ENCODE results near the gene PIP5K1C.

DNA sequence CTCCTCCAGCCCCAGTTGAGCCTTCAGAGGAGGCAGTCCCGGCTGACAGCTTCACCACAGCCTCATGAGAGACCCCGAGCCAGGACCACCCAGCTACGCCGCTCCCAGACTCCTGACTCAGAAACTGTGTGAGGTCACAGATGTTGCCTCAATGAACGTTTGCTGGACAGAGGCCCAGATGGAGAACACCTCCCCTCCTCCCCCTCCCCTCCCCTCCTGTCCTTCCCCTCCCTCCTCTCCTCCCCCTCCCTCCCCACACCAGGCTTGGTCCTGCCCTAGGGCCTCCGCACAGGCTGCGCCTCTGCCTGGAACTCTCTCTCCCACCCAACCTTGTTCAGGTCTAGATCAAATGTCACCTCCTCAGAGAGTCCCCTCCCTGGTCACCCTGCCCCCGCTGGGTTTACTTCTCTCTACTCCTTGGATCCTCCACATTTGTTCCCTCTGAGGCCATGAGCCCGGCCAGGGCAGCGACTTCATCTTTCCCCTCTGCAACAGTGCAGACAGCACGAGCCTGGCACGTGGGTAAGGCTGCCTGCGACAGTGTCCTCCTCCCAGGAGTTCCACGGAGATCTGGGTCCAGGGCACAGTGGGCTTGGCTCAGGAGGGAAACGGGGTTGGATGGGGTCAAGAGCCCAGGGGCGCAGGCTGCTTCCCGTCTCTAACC is 17.4 kb downstream of the PIP5K1C start:
- TF ChIP-seq, protein P1, sequence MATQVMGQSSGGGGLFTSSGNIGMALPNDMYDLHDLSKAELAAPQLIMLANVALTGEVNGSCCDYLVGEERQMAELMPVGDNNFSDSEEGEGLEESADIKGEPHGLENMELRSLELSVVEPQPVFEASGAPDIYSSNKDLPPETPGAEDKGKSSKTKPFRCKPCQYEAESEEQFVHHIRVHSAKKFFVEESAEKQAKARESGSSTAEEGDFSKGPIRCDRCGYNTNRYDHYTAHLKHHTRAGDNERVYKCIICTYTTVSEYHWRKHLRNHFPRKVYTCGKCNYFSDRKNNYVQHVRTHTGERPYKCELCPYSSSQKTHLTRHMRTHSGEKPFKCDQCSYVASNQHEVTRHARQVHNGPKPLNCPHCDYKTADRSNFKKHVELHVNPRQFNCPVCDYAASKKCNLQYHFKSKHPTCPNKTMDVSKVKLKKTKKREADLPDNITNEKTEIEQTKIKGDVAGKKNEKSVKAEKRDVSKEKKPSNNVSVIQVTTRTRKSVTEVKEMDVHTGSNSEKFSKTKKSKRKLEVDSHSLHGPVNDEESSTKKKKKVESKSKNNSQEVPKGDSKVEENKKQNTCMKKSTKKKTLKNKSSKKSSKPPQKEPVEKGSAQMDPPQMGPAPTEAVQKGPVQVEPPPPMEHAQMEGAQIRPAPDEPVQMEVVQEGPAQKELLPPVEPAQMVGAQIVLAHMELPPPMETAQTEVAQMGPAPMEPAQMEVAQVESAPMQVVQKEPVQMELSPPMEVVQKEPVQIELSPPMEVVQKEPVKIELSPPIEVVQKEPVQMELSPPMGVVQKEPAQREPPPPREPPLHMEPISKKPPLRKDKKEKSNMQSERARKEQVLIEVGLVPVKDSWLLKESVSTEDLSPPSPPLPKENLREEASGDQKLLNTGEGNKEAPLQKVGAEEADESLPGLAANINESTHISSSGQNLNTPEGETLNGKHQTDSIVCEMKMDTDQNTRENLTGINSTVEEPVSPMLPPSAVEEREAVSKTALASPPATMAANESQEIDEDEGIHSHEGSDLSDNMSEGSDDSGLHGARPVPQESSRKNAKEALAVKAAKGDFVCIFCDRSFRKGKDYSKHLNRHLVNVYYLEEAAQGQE (IDR thresholded peaks at IDR 0.05; ENCODE audit: insufficient read depth in 1 of 2, low read depth in 2 of 2, low read length in 2 of 2): peak in 1 of 2 experiments; percentile 65; a peak in 1 of 4 replicates
- TF ChIP-seq POLR2AphosphoS5 (IDR thresholded peaks at IDR 0.05; ENCODE audit: low read depth, low read length) (no peak), FOXP2 (optimal IDR thresholded peaks at IDR 0.05; ENCODE audit: borderline replicate concordance, extremely low read depth, extremely low read length, insufficient read depth) (no peak), TAF1 (IDR thresholded peaks at IDR 0.05; ENCODE audit: borderline replicate concordance, insufficient read depth, low read length) (no peak)

Data from PFSK-1 (cell line).